ENCODE measurements around the gene CRYL1.

- TF ChIP-seq CTCF (IDR thresholded peaks at IDR 0.05; ENCODE audit: insufficient read depth, low read length, poor library complexity, severe bottlenecking) (no peak), EZH2phosphoT487 (conservative IDR thresholded peaks at IDR 0.05; ENCODE audit: low read length) (no peak)
Measured at GRCh38 chr13:20497006-20497775, 28.5 kb downstream of the CRYL1 start.

Data from SU-DHL-6 (cell line).